22Rv1 (cell line): Measurements from ENCODE around the gene KIAA0513.

Experiments used
- ZFX ChIP-seq: fragments of 450-650 bp; IDR thresholded peaks from 2 replicates; pipeline ENCODE4 v1.6.1; 2017; ENCODE audit warnings: antibody characterized with exemption, borderline replicate concordance
- TF ChIP-seq, protein P1 (sequence below): fragments of 450-650 bp; IDR thresholded peaks from 2 replicates; pipeline ENCODE4 v1.5.1; 2017; ENCODE audit warnings: mild to moderate bottlenecking

DNA sequence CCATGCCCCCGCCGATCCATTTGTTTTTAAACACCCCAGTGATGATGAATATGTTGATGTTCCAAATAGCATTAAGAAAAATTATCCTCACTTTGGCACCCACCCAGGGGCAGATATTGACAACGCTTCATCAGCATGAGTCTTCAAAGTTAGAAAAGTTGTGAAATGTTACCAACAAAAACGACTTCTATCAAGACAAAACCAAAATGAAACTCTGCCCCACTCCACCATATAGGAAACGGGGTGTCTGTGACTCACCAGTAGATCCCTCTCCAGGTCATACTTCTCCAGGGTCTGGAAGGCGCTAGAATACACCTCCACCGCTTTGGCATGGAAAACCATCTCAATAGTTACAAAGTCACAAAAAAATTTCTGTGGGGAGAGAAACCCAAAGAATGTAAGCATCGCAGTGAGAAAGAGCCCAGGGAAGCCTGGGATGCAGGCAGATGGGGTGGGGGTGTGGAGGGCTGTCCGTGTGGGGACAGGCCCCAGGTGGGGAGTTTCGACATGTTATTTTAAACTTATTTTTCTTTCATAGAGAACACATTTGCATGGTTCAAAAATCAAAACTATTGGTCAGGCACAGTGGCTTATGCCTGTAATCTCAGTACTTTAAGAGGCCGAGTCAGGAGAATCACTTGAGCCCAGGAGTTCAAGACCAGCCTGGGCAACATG, 74.5 kb downstream of the KIAA0513 start:
- TF ChIP-seq, protein P1, sequence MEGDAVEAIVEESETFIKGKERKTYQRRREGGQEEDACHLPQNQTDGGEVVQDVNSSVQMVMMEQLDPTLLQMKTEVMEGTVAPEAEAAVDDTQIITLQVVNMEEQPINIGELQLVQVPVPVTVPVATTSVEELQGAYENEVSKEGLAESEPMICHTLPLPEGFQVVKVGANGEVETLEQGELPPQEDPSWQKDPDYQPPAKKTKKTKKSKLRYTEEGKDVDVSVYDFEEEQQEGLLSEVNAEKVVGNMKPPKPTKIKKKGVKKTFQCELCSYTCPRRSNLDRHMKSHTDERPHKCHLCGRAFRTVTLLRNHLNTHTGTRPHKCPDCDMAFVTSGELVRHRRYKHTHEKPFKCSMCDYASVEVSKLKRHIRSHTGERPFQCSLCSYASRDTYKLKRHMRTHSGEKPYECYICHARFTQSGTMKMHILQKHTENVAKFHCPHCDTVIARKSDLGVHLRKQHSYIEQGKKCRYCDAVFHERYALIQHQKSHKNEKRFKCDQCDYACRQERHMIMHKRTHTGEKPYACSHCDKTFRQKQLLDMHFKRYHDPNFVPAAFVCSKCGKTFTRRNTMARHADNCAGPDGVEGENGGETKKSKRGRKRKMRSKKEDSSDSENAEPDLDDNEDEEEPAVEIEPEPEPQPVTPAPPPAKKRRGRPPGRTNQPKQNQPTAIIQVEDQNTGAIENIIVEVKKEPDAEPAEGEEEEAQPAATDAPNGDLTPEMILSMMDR, result no peak
- TF ChIP-seq ZFX, result no peak
